A549 (cell line): ENCODE data around the gene FBXL7. TPM values are rescaled to one million over a fixed set of nuclear protein-coding genes. Genes with fewer than 3 reads are reported as not detected.

Experiments used
- ATAC-seq, 2 experiments: fragments of 200-7000 bp in 1 of 2; fragments of >200 bp in 1 of 2; cut with Nextera tagmentation in 1 of 2; cut with Tn5 transposase in 1 of 2; 3 replicates each; pipeline versions ENCODE4 v1.8.0 to v1.9.1; 2018 to 2020; ENCODE audit warnings: mild to moderate bottlenecking in 1 of 2, moderate library complexity in 1 of 2
- CTCF ChIA-PET: fragments of 300-600 bp; sonication (Branson Sonifier 250); formaldehyde crosslinking; extraction: SDS; loops from one replicate; lab custom pipeline; 2021; ENCODE audit warnings: antibody characterized with exemption, inconsistent platforms; lab: Yijun Ruan, JAX
- POLR2A ChIA-PET: fragments of 350-600 bp; formaldehyde crosslinking; extraction: SDS; loops from one replicate; lab custom pipeline; 2021; ENCODE audit warnings: antibody characterized with exemption, inconsistent platforms; lab: Yijun Ruan, JAX
- DNase-seq, 2 experiments: peaks; one replicate each; pipeline versions ENCODE4 v3.0.0 to v3.0.0-alpha.2; 2011 to 2016; ENCODE audit warnings: low read depth in 1 of 2, low spot score in 1 of 2
- FAIRE-seq: peaks from 2 replicates; lab custom pipeline; 2011; peaks lifted over from hg19 to GRCh38; lab: Jason Lieb, UNC
- H3K27ac ChIP-seq, 2 experiments: fragments of >200 bp; sonication (Bioruptor Twin); formaldehyde crosslinking; 3 replicates each; pipeline ENCODE4 v1.5.1; 2016 to 2017
- H3K4me1 ChIP-seq: fragments of >200 bp; sonication (Bioruptor Twin); formaldehyde crosslinking; 3 replicates; pipeline ENCODE4 v1.6.1; 2016
- H3K4me2 ChIP-seq: fragments of >200 bp; sonication (Bioruptor Twin); formaldehyde crosslinking; 3 replicates; pipeline ENCODE4 v1.6.1; 2016
- H3K4me3 ChIP-seq: fragments of >200 bp; sonication (Bioruptor Twin); formaldehyde crosslinking; 3 replicates; pipeline ENCODE4 v1.5.1; 2016
- H3K9me3 ChIP-seq: fragments of >200 bp; sonication (Bioruptor Twin); formaldehyde crosslinking; 3 replicates; pipeline ENCODE4 v1.6.1; 2016
- CBX2 ChIP-seq: fragments of 200-600 bp; sonication (generic); IDR thresholded peaks from 2 replicates; pipeline ENCODE4 v1.6.1; 2016; ENCODE audit warnings: low read depth, mild to moderate bottlenecking, borderline replicate concordance
- CHD4 ChIP-seq: fragments of 200-600 bp; sonication (generic); IDR thresholded peaks from 2 replicates; pipeline ENCODE4 v1.6.1; 2016; ENCODE audit warnings: antibody characterized with exemption, mild to moderate bottlenecking, borderline replicate concordance
- ESRRA ChIP-seq: fragments of 150-350 bp; IDR thresholded peaks from 2 replicates; pipeline ENCODE4 v1.6.1; 2014; ENCODE audit warnings: mild to moderate bottlenecking, low read length, borderline replicate concordance
- HMGXB4 ChIP-seq: fragments of 250-450 bp; sonication (Bioruptor Pico); IDR thresholded peaks from 2 replicates; pipeline ENCODE4 v1.5.0; 2021; ENCODE audit warnings: mild to moderate bottlenecking, moderate library complexity, borderline replicate concordance
- HOXA7 ChIP-seq: fragments of 250-450 bp; sonication (Bioruptor Pico); IDR thresholded peaks from 2 replicates; pipeline ENCODE4 v1.5.0; 2020; ENCODE audit warnings: mild to moderate bottlenecking, moderate library complexity
- HOXB5 ChIP-seq: fragments of 250-450 bp; sonication (Bioruptor Pico); IDR thresholded peaks from 2 replicates; pipeline ENCODE4 v1.5.0; 2020; ENCODE audit warnings: mild to moderate bottlenecking, moderate library complexity
- JUNB ChIP-seq: fragments of >200 bp; sonication (Bioruptor Twin); formaldehyde crosslinking; IDR thresholded peaks from 2 replicates; pipeline ENCODE4 v1.6.1; 2016
- KDM5A ChIP-seq: fragments of 200-600 bp; sonication (generic); IDR thresholded peaks from 2 replicates; pipeline ENCODE4 v1.6.1; 2016; ENCODE audit warnings: antibody characterized with exemption, mild to moderate bottlenecking
- NFE2L2 ChIP-seq: fragments of 150-350 bp; conservative IDR thresholded peaks from 2 replicates; pipeline ENCODE4 v1.6.1; 2014; ENCODE audit warnings: low read length
- NPAS2 ChIP-seq: fragments of 250-450 bp; sonication (Bioruptor Pico); IDR thresholded peaks from 2 replicates; pipeline ENCODE4 v1.8.0; 2022; ENCODE audit warnings: mild to moderate bottlenecking, moderate library complexity, borderline replicate concordance
- PHF8 ChIP-seq: fragments of 200-600 bp; sonication (generic); IDR thresholded peaks from 2 replicates; pipeline ENCODE4 v1.6.1; 2016; ENCODE audit warnings: low read depth, mild to moderate bottlenecking, antibody characterized with exemption, moderate library complexity, borderline replicate concordance
- POLR2A ChIP-seq: IDR thresholded peaks from 2 replicates; pipeline ENCODE4 v1.6.1; 2012; ENCODE audit warnings: mild to moderate bottlenecking, low read length
- POLR2AphosphoS2 ChIP-seq: conservative IDR thresholded peaks from 2 replicates; pipeline ENCODE4 v1.6.1; 2012; ENCODE audit warnings: low read length, improper control_type of control experiment, inconsistent platforms
- RAD21 ChIP-seq, 2 experiments: fragments of >200 bp in 1 of 2; sonication (Bioruptor Twin) in 1 of 2; formaldehyde crosslinking in 1 of 2; IDR thresholded peaks in 1 of 2; conservative IDR thresholded peaks in 1 of 2; 2 replicates in 1 of 2; 3 replicates in 1 of 2; pipeline ENCODE4 v1.6.1; 2012 to 2018; ENCODE audit warnings: inconsistent platforms in 1 of 2
- RARB ChIP-seq: fragments of 250-450 bp; sonication (Bioruptor Pico); IDR thresholded peaks from 2 replicates; pipeline ENCODE4 v1.8.0; 2021; ENCODE audit warnings: mild to moderate bottlenecking, moderate library complexity
- RCOR1 ChIP-seq: fragments of 150-350 bp; IDR thresholded peaks from 2 replicates; pipeline ENCODE4 v1.6.1; 2014; ENCODE audit warnings: antibody characterized with exemption, low read length, low read depth
- RFX5 ChIP-seq: fragments of 450-650 bp; IDR thresholded peaks from 2 replicates; pipeline ENCODE4 v1.7.1; 2014; ENCODE audit warnings: antibody characterized with exemption, mild to moderate bottlenecking, moderate library complexity
- SMC3 ChIP-seq: fragments of >200 bp; sonication (Bioruptor Twin); formaldehyde crosslinking; IDR thresholded peaks from 3 replicates; pipeline ENCODE4 v1.6.1; 2018; ENCODE audit warnings: inconsistent platforms
- SREBF2 ChIP-seq: fragments of 450-650 bp; IDR thresholded peaks from 2 replicates; pipeline ENCODE4 v1.6.1; 2014; ENCODE audit warnings: mild to moderate bottlenecking, moderate library complexity
- TP53 ChIP-seq: fragments of 250-450 bp; sonication (Bioruptor Pico); IDR thresholded peaks from 2 replicates; pipeline ENCODE4 v1.5.0; 2021; ENCODE audit warnings: mild to moderate bottlenecking, moderate library complexity
- ZNF302 ChIP-seq: fragments of 250-450 bp; sonication (Bioruptor Pico); IDR thresholded peaks from 2 replicates; pipeline ENCODE4 v1.9.0; 2021; ENCODE audit warnings: inconsistent platforms, mild to moderate bottlenecking, moderate library complexity
- WGBS: methylation state at CpG from one replicate; pipeline ENCODE4 v1.1.6; 2017; ENCODE audit errors: missing lambda C conversion rate; 5-methylcytosine and 5-hydroxymethylcytosine counted together
- polyA plus RNA-seq, 4 experiments: library from polyadenylated mRNA; depleted of rRNA in 3 of 4; stranded (reverse); fragments of >200 nt; fragmentation: RNase III in 1 of 4; extraction: RNeasy Plus Mini Kit Qiagen cat#74134 plus additional on column Dnase treatment in 1 of 4; gene quantifications; 2 replicates in 3 of 4; 3 replicates in 1 of 4; pipeline ENCODE4 v1.2.3, GENCODE V29; 2011 to 2017
- TF ChIP-seq, protein P1 (sequence below): fragments of 200-600 bp; sonication (generic); IDR thresholded peaks from 2 replicates; pipeline ENCODE4 v1.6.1; 2016; ENCODE audit warnings: antibody characterized with exemption, mild to moderate bottlenecking, moderate library complexity
- TF ChIP-seq, protein P2 (sequence below): IDR thresholded peaks from 2 replicates; pipeline ENCODE4 v1.6.1; 2012; ENCODE audit warnings: low read depth, borderline replicate concordance
- TF ChIP-seq, protein P3 (sequence below): fragments of 450-650 bp; IDR thresholded peaks from 2 replicates; pipeline ENCODE4 v1.6.1; 2014; ENCODE audit warnings: antibody characterized with exemption
- TF ChIP-seq, protein P4 (sequence below): fragments of 250-450 bp; sonication (Bioruptor Pico); IDR thresholded peaks from 2 replicates; pipeline ENCODE4 v1.5.0; 2020; ENCODE audit warnings: low read depth, mild to moderate bottlenecking, moderate library complexity
- TF ChIP-seq, protein P5 (sequence below): fragments of >200 bp; sonication (Bioruptor Twin); formaldehyde crosslinking; IDR thresholded peaks from 3 replicates; pipeline ENCODE4 v1.5.1; 2016

The FBXL7 gene
- polyA plus RNA-seq, 2 of the 4 experiments (the other 2 are of a cell fraction): 0.90 to 1.7 TPM

DNA sequence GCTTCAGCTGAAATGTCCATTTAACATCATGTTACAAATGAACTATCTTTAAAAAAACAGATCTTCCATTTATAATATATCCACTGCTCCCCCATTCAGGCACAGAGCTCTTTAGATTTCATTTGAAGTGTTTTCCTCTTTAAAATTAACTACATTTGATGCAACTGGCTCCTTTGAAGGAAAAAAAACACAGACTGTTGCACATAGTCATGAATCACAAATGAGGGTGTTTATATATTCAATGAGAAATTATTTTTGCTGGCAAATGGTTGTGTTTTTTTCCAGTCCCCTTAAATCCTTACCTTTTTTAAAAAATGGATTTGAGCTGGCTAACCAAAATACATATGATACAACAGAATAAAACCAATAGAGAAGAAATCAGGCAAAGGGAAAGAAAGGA, 240.4 kb downstream of the FBXL7 start:
- no peaks in the 10 kb centered on the region; the same call in 2 of the 3 replicates for H3K9me3 ChIP-seq
- POLR2A ChIA-PET: no interaction called here
- no peak for DNase-seq
- H3K4me1 ChIP-seq: no peaks in the 10 kb centered on the region
- no peak overlapping the region for H3K27ac ChIP-seq
- no peak overlapping the region for H3K4me3 ChIP-seq
- no peak overlapping the region for H3K4me2 ChIP-seq
- CTCF ChIA-PET: no interaction called here
- no peak for FAIRE-seq
- TF ChIP-seq NPAS2 (CRISPR knock-in tag) (no peak), CBX2 (no peak), TP53 (CRISPR knock-in tag) (no peak), HOXA7 (CRISPR knock-in tag) (no peak), PHF8 (no peak), RCOR1 (no peak), HOXB5 (CRISPR knock-in tag) (no peak), SREBF2 (no peak), NFE2L2 (no peak), RFX5 (no peak), SMC3 (no peak)
- TF ChIP-seq, protein P1, sequence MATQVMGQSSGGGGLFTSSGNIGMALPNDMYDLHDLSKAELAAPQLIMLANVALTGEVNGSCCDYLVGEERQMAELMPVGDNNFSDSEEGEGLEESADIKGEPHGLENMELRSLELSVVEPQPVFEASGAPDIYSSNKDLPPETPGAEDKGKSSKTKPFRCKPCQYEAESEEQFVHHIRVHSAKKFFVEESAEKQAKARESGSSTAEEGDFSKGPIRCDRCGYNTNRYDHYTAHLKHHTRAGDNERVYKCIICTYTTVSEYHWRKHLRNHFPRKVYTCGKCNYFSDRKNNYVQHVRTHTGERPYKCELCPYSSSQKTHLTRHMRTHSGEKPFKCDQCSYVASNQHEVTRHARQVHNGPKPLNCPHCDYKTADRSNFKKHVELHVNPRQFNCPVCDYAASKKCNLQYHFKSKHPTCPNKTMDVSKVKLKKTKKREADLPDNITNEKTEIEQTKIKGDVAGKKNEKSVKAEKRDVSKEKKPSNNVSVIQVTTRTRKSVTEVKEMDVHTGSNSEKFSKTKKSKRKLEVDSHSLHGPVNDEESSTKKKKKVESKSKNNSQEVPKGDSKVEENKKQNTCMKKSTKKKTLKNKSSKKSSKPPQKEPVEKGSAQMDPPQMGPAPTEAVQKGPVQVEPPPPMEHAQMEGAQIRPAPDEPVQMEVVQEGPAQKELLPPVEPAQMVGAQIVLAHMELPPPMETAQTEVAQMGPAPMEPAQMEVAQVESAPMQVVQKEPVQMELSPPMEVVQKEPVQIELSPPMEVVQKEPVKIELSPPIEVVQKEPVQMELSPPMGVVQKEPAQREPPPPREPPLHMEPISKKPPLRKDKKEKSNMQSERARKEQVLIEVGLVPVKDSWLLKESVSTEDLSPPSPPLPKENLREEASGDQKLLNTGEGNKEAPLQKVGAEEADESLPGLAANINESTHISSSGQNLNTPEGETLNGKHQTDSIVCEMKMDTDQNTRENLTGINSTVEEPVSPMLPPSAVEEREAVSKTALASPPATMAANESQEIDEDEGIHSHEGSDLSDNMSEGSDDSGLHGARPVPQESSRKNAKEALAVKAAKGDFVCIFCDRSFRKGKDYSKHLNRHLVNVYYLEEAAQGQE: no peak
- TF ChIP-seq, protein P2, sequence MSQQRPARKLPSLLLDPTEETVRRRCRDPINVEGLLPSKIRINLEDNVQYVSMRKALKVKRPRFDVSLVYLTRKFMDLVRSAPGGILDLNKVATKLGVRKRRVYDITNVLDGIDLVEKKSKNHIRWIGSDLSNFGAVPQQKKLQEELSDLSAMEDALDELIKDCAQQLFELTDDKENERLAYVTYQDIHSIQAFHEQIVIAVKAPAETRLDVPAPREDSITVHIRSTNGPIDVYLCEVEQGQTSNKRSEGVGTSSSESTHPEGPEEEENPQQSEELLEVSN: no peak
- TF ChIP-seq, all 56 proteins: peak for 0
- ATAC-seq: no peak

- H3K4me1 ChIP-seq: no peaks in the 10 kb centered on the region
- FAIRE-seq: no peak
- no peak for ATAC-seq
- no peak overlapping the region for H3K4me3 ChIP-seq
- DNase-seq: no peak
- no peak overlapping the region for H3K4me2 ChIP-seq
- CTCF ChIA-PET: no interaction called here
- TF ChIP-seq, protein P3, sequence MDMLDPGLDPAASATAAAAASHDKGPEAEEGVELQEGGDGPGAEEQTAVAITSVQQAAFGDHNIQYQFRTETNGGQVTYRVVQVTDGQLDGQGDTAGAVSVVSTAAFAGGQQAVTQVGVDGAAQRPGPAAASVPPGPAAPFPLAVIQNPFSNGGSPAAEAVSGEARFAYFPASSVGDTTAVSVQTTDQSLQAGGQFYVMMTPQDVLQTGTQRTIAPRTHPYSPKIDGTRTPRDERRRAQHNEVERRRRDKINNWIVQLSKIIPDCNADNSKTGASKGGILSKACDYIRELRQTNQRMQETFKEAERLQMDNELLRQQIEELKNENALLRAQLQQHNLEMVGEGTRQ: no peak
- POLR2A ChIA-PET: no interaction called here
- WGBS: 21% methylated on average over 5 of the region's 5 CpGs
- H3K27ac ChIP-seq: no peak overlapping the region
- H3K9me3 ChIP-seq: no peaks in the 10 kb centered on the region; the same call in 2 of the 3 replicates
Measured at GRCh38 chr5:15741591-15741990, 241.6 kb downstream of the FBXL7 start.

DNA sequence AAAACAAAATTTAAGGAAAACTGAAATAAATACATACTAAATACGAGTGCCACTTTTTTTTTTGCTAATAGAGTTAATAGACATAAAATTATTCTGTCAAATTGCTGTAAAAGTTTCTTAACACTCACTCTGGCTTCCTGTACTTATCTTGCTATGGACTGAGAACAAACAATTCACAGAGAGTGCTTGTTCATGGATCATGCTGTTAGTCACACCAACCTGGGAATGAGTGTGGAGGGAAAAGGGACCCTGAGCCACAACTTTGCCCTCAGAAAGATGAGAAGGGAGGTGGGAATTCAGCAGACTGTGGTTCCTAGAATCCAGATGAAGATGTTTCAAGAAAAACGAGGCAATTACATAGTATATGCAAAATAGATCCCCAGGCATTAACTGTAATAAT, 246.9 kb downstream of the FBXL7 start:
- ChIA-PET CTCF (no interaction called here), POLR2A (no interaction called here)
- Histone ChIP-seq H3K4me2 (no peak overlapping the region), H3K27ac (no peak overlapping the region), H3K9me3 (no peaks in the 10 kb centered on the region; the same call in 2 of the 3 replicates), H3K4me3 (no peak overlapping the region), H3K4me1 (no peaks in the 10 kb centered on the region)
- no peak for DNase-seq
- WGBS: 3% methylated on average over 2 of the region's 2 CpGs
- ATAC-seq: no peak
- FAIRE-seq: no peak
- no peak for TF ChIP-seq NPAS2 (CRISPR knock-in tag)
- TF ChIP-seq, protein P4, sequence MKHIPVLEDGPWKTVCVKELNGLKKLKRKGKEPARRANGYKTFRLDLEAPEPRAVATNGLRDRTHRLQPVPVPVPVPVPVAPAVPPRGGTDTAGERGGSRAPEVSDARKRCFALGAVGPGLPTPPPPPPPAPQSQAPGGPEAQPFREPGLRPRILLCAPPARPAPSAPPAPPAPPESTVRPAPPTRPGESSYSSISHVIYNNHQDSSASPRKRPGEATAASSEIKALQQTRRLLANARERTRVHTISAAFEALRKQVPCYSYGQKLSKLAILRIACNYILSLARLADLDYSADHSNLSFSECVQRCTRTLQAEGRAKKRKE (CRISPR knock-in tag): no peak
- no peak for TF ChIP-seq JUNB
- TF ChIP-seq HMGXB4 (CRISPR knock-in tag): no peak
- TF ChIP-seq ZNF302: no peak
- TF ChIP-seq RAD21 (conservative IDR thresholded peaks at IDR 0.05 in 1 of 2, IDR thresholded peaks at IDR 0.05 in 1 of 2): no peak
- TF ChIP-seq RFX5: no peak
- TF ChIP-seq POLR2AphosphoS2: no peak
- no peak for TF ChIP-seq ESRRA
- TF ChIP-seq RARB: no peak
- no peak for TF ChIP-seq KDM5A
- TF ChIP-seq CHD4: no peak
- TF ChIP-seq, protein P5, sequence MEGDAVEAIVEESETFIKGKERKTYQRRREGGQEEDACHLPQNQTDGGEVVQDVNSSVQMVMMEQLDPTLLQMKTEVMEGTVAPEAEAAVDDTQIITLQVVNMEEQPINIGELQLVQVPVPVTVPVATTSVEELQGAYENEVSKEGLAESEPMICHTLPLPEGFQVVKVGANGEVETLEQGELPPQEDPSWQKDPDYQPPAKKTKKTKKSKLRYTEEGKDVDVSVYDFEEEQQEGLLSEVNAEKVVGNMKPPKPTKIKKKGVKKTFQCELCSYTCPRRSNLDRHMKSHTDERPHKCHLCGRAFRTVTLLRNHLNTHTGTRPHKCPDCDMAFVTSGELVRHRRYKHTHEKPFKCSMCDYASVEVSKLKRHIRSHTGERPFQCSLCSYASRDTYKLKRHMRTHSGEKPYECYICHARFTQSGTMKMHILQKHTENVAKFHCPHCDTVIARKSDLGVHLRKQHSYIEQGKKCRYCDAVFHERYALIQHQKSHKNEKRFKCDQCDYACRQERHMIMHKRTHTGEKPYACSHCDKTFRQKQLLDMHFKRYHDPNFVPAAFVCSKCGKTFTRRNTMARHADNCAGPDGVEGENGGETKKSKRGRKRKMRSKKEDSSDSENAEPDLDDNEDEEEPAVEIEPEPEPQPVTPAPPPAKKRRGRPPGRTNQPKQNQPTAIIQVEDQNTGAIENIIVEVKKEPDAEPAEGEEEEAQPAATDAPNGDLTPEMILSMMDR: no peak
- TF ChIP-seq POLR2A: no peak
